Mucosa of gallbladder (tissue), 1 donor: Measurements from ENCODE around the gene TSPAN4. TPM values are rescaled to one million over a fixed set of nuclear protein-coding genes. Genes with fewer than 3 reads are reported as not detected.
A peak's percentile ranks its signal among the peaks of the same experiment; 100 is the strongest.

Experiments
- DNase-seq: peaks from one replicate; pipeline ENCODE4 v3.0.0-alpha.2; 2020; ENCODE audit warnings: low spot score
- total RNA-seq: library from RNA; stranded (reverse); gene quantifications from one replicate; pipeline ENCODE4 v1.2.1, GENCODE V29; 2021
- donor health status: DM: no; HTN: no; CAD: no.

TSPAN4 gene
- total RNA-seq, 1 donor from 2014 or later: 34.6 TPM

GRCh38 chr11:863910-864827 lies 21.5 kb downstream of the TSPAN4 start:
- no peak for DNase-seq

DNA sequence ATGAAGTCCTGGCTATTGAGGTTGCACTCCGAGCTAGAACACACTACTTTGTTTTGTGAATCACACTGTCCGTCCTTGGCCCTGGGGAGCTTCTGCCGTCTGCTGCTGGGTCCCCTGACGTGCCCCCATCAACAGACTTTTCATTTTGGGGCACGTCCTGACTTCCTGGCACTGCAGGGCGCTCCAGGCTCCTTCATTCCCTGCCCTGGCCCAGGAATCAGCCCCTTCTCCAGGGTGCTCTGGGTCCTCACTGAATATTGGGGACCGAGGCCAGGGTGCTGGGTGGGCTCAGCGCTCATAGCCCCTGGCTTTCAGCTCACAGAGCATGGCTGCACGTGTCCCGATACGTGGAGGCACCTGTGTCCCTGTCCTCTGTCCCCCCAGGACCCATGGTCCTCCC lies 22.2 kb downstream of the TSPAN4 start:
- no peak for DNase-seq

GRCh38 chr11:865462-866430 lies 23.1 kb downstream of the TSPAN4 start:
- no peak for DNase-seq

- no peak for DNase-seq
These were observed 23.8 kb downstream of the TSPAN4 start for GRCh38 chr11:866481-866880.

GRCh38 chr11:867856-868358 lies 25.3 kb downstream of the TSPAN4 start:
- DNase-seq: no peak

GRCh38 chr11:868394-868793 lies 25.7 kb downstream of the TSPAN4 start:
- no peak for DNase-seq

DNA sequence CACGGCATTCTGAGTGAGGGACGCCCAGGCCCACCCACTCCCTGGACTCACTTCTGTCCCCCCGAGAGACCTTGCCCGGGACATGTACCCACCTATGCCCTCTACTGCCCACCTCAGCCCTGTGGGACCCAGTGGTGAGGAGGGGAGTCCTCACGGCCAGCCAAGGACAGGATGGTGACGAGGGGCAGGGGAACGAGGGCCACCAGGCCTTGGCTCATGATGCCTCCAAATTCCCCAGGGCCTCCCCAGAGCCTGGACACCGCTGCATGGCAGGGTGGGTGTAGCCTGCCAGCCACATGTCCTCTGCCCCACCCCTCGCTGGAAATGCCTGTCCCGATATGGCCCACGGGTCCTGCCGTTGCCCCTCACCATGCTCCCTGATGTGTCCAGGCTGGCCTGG lies 26.1 kb downstream of the TSPAN4 start:
- no peak for DNase-seq

DNA sequence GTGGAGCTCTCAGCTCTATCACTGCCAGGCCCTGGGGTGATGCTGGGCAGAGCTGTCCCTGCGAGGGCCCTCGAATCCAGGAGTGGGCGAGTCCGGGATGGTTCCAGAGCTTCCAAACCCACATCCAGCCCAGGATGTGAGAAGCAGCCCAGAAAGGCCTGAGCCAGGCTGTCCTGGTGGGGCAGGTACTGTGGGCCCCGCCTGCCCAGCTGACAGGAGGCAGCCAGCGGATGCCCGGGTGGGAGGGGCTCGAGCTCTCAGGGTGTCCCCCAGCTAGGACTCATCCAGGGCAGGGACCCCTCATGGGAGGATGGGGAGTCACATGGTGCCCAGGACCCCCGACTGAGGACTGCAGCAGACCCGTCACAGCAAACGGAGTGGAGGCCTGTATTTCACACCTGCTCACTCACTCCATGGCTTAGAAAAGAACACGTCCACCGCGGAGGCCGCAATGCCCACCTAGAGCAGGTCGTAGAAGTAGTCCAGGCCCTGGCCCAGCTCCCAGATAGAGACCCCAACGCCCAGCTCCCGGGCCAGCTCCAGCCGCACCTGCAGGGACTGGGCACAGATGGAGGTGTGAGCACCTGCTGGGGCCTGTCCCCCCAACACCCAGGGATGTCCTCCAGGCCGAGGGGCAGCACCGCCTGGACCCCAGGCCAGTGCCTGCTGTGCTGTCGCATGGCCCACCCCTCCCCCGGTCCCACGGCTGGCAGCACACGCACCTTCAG lies 26.9 kb downstream of the TSPAN4 start:
- no peak for DNase-seq

DNA sequence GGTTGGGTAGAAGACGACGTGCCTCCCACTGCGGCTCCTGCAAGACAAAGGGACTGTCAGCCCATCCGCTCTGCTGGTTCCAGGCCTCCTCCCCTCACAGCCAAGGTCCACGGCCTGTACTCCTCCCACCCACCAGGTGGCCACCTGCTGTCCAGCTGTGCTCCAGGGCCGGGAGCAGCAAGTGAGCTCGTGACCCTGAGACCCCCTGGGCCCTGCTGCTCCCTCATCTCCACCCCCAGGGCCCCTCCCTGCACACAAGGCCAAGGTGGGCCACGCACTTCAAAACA lies 27.4 kb downstream of the TSPAN4 start:
- no peak for DNase-seq

DNA sequence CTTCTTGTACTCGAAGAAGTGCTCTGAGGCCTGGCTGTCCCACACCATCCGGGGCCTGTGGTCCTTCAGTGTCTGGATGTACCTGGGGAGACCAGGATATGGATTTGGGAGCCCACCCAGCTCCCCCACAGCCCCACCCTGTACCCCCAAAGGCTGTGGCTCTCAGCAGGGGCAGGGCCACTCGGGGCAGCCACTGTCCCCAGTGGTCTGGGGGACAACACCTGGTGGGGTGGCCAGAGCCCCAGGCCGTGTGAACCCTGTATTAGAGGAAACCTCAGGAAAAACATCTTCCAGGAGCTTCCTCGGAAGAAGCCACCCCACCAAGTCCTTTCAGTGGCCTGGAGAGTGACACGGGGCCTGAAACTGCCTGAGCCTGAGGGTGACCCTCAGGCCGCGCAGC lies 27.8 kb downstream of the TSPAN4 start:
- DNase-seq: no peak

- no peak for DNase-seq
These were observed 28.8 kb downstream of the TSPAN4 start for GRCh38 chr11:871472-871871.

DNA sequence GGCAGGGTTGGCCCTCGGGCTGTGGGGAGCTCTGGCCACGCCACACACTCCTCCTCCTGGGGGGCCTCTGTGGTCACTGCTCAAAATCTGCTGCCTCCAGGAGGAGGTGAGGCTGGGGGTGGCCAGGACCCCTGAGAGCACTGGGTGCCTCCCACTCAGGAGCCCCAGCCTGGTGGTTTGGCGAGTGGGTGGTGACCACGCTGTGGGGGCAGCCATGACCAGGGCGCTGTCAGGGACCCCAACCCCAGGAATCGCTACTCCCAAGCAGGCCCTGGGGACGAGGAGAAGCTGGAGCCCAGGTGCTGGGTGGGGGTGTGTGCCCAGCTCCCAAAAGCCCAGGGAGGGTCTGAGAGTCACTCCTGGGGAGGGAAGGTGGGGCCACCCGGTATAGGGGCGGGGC lies 30.1 kb downstream of the TSPAN4 start:
- DNase-seq: no peak

DNA sequence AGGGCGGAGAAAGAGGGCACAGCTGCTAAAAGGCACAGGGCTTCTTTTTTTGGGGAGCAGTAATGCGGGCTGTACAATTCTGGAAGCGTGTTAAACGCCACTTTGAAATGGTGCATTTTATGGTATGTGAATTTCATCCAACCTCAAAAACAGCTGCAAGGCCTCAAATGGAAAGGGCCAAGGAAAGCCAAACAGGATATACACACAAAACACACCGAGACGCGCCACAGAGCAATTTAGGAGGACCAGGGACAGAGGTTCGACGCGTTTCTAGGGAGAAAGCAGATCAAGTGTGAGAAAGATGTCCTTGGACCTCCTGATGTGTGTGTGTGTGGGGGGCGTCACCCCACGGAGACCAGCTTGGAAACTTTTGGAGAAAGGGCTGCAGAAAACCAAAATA lies 31.1 kb downstream of the TSPAN4 start:
- no peak for DNase-seq

- no peak for DNase-seq
These were observed 32.6 kb downstream of the TSPAN4 start for GRCh38 chr11:875203-875602.

DNA sequence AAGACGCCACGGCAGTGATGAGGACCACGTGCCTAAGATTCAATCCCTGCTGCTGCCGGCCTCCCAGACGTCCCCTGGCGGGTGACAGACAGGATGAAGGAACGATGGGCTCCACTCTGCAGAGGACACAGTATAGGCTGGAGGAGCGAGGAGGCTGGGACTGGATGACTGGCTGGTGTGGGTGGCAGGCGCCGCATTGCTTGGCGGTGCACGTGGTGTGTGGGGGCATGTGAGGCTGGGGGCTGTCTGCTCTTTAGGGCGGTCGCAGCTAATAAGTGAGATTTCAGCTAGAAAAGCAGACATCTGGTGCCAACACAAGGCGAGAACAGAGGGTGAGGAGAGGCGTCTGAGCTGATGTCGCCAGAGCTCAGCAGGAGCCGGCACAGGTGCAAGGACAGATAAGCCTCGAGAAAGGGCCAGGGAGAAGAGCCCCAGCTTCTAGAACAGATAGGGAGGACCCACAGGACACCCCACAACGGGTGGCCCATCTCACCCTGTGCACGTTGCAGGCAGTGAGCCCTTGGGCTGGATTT lies 33.2 kb downstream of the TSPAN4 start:
- DNase-seq: no peak

- DNase-seq: peak; percentile 25
These were observed 33.9 kb downstream of the TSPAN4 start for GRCh38 chr11:876545-876944.

DNA sequence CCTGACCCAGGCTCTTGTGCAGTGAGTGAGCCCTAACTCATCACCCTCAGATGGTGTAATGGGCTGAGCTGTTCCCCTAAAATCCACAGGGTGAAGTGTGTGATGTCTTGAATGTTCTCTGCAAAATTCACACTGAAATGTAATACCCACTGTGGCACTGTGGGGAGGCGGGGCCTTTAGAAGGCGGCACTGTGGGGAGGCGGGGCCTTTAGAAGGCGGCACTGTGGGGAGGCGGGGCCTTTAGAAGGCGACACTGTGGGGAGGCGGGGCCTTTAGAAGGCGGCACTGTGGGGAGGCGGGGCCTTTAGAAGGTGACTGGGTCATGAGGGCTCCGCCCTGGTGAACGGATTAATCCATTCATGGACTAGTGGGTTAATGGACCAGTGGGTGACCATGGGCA lies 34.9 kb downstream of the TSPAN4 start:
- no peak for DNase-seq

DNA sequence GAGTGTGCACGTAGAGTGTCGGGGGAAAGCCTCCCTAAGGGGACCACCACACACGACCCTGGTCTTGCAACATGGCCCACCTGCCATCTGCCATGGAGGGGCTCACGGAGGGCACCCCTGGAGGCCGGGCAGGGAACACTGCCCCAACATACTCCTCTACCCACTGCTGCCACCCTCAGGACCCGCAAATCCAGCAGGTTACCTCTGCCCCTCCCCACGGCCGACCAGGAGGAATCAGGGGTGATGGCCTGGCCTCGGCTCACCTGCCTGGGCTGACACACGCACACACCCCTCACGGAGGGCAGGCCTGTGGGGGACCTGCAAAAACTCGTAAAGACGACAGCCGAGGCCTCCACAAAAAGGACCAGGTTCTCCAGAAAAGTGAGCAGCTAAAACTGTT lies 37.8 kb downstream of the TSPAN4 start:
- no peak for DNase-seq

DNA sequence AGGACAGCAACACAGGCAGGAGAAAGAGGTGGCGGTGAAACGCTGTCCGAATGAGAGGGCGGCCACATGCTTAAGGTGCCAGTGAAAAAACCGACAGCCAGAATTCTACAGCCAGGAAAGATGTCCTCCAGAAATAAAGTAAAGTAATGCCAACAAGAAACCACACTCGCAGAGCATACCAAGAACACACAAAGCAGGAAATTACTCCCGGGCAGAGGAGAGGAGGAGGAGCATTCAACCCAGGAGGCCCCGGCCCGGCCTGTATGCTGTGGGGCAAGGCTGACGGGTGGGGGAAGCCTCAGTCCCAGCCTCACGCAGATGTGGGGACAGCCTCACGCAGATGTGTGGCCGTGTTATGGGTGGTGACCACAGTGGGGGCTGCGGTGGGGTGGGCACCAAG lies 39.9 kb downstream of the TSPAN4 start:
- no peak for DNase-seq

DNA sequence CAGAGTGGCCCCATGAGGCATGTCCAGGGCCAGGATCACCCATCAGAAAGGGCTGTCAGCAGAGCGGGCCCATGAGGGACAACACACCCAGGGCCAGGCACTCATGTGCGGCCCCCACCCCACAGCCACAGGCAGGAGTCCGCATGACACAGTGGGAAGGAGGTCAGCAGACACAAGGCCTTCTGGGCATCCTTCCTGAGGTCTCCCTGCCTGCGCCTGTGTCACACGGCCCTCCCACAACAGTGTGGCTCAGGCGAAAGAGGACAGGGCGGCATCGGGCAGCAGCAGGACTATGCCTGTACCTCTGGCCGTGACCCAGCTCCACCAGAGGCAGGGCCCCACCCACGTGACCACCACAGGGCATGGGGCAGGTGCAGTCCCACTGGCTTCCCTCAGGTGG lies 40.9 kb downstream of the TSPAN4 start:
- no peak for DNase-seq

- DNase-seq: no peak
These were observed 42.0 kb downstream of the TSPAN4 start for GRCh38 chr11:884578-885070.

DNA sequence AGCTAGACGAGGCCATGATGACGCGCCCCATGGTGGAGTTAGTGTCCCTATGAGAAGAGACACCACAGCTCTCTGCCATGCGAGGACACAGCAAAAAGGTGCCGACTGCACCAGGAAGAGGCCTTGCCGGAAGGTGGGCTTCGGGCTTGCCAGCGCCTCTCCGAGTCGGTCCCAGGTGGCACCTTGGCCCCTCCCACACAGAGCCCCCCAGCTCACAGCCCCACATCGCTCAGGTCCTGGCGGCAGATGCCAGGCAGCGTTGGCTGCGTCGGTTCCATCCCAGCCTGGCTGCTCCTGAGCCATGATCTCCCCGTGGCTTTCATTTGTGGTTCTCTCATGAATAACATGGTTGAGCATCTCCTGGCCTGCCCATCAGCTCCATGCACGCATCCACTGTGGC lies 43.9 kb downstream of the TSPAN4 start:
- no peak for DNase-seq
